IPS DF 6.9 (cell line): Measurements from ENCODE around the gene RBM15B.
"Not testable (repeated sequence)": the region's sequence is repeated elsewhere in the genome, so short reads cannot be mapped to it uniquely, and the experiment has no call there.

Experiments used
- DNase-seq: peaks from one replicate; pipeline ENCODE4 v3.0.0-alpha.2; 2013; ENCODE audit warnings: low read depth, low spot score
- H3K27ac ChIP-seq: one replicate; pipeline ENCODE4 v1.5.1; 2013; ENCODE audit warnings: low read length, control low read depth
- H3K27me3 ChIP-seq: 2 replicates; pipeline ENCODE4 v1.6.1; 2013; ENCODE audit warnings: mild to moderate bottlenecking, low read length; ENCODE audit not compliant: control insufficient read depth, insufficient read depth
- H3K36me3 ChIP-seq: 2 replicates; pipeline ENCODE4 v1.6.1; 2013; ENCODE audit warnings: low read length; ENCODE audit not compliant: control insufficient read depth, insufficient read depth
- H3K4me1 ChIP-seq: 2 replicates; pipeline ENCODE4 v1.6.1; 2013; ENCODE audit warnings: low read length; ENCODE audit not compliant: control insufficient read depth, insufficient read depth
- H3K4me3 ChIP-seq: 2 replicates; pipeline ENCODE4 v1.5.1; 2013; ENCODE audit warnings: mild to moderate bottlenecking, low read length
- H3K9me3 ChIP-seq: 2 replicates; pipeline ENCODE4 v1.6.1; 2013; ENCODE audit warnings: low read length, inconsistent platforms; ENCODE audit not compliant: control insufficient read depth, insufficient read depth
- WGBS: extraction: QIAGEN DNeasy Blood & Tissue Kit; methylation state at CpG from one replicate; pipeline ENCODE4 v1.1.7; 2013; ENCODE audit warnings: mixed read lengths, missing lambda C conversion rate; ENCODE audit not compliant: insufficient read length, insufficient coverage; 5-methylcytosine and 5-hydroxymethylcytosine counted together

Gene RBM15B

GRCh38 chr3:51358981-51359380, 32.1 kb upstream of the RBM15B start:
- no peaks in the 10 kb centered on the region for H3K9me3 ChIP-seq
- H3K4me1 ChIP-seq = no peaks in the 10 kb centered on the region
- WGBS = no CpG with 5 or more reads among the region's 3 CpGs
- H3K4me3 ChIP-seq = no peak overlapping the region
- no peak overlapping the region for H3K27ac ChIP-seq
- H3K27me3 ChIP-seq = no peaks in the 10 kb centered on the region
- peaks cover 3% of the 10 kb centered on the region; the same call in 1 of the 2 replicates for H3K36me3 ChIP-seq
- no peak for DNase-seq

- Histone ChIP-seq H3K4me3 (no peak overlapping the region), H3K4me1 (no peaks in the 10 kb centered on the region), H3K9me3 (no peaks in the 10 kb centered on the region), H3K27ac (no peak overlapping the region), H3K36me3 (peaks cover 3% of the 10 kb centered on the region; the same call in 1 of the 2 replicates), H3K27me3 (no peaks in the 10 kb centered on the region)
- WGBS = no CpG with 5 or more reads among the region's 3 CpGs
- DNase-seq = no peak
Observed at GRCh38 chr3:51360806-51361205, 30.3 kb upstream of the RBM15B start.

- WGBS = no CpG with 5 or more reads among the region's 6 CpGs
- Histone ChIP-seq H3K27ac (no peak overlapping the region), H3K9me3 (no peaks in the 10 kb centered on the region), H3K36me3 (peaks cover 2% of the 10 kb centered on the region; the same call in 1 of the 2 replicates), H3K4me1 (no peaks in the 10 kb centered on the region), H3K27me3 (no peaks in the 10 kb centered on the region), H3K4me3 (no peak overlapping the region)
- DNase-seq = no peak
Observed at GRCh38 chr3:51361746-51362145, 29.3 kb upstream of the RBM15B start.

- no peak for DNase-seq
- H3K36me3 ChIP-seq = no peaks in the 10 kb centered on the region
- H3K27ac ChIP-seq = no peak overlapping the region
- H3K4me1 ChIP-seq = no peaks in the 10 kb centered on the region
- no peaks in the 10 kb centered on the region for H3K9me3 ChIP-seq
- H3K27me3 ChIP-seq = no peaks in the 10 kb centered on the region
- WGBS = no CpG with 5 or more reads among the region's 9 CpGs
- no peak overlapping the region for H3K4me3 ChIP-seq
Observed at GRCh38 chr3:51362476-51362875, 28.6 kb upstream of the RBM15B start.

GRCh38 chr3:51368276-51368675, 22.8 kb upstream of the RBM15B start:
- no CpG with 5 or more reads among the region's 8 CpGs for WGBS
- not testable (repeated sequence) for H3K4me3 ChIP-seq, DNase-seq, H3K4me1 ChIP-seq, H3K9me3 ChIP-seq, H3K27me3 ChIP-seq, H3K27ac ChIP-seq, H3K36me3 ChIP-seq

GRCh38 chr3:51371943-51372557, 19.0 kb upstream of the RBM15B start:
- H3K27ac ChIP-seq = no peak overlapping the region
- H3K9me3 ChIP-seq = no peaks in the 10 kb centered on the region
- peak; percentile 57 for DNase-seq
- H3K27me3 ChIP-seq = no peaks in the 10 kb centered on the region
- no peaks in the 10 kb centered on the region for H3K4me1 ChIP-seq
- no CpG with 5 or more reads among the region's 4 CpGs for WGBS
- H3K4me3 ChIP-seq = no peak overlapping the region
- no peaks in the 10 kb centered on the region; the same call in 1 of the 2 replicates for H3K36me3 ChIP-seq

GRCh38 chr3:51373658-51374421, 17.2 kb upstream of the RBM15B start:
- H3K27me3 ChIP-seq = no peaks in the 10 kb centered on the region
- H3K4me1 ChIP-seq = no peaks in the 10 kb centered on the region
- DNase-seq = no peak
- H3K36me3 ChIP-seq = no peaks in the 10 kb centered on the region; the same call in 1 of the 2 replicates
- no peaks in the 10 kb centered on the region for H3K9me3 ChIP-seq
- no CpG with 5 or more reads among the region's 5 CpGs for WGBS
- no peak overlapping the region for H3K27ac ChIP-seq
- H3K4me3 ChIP-seq = no peak overlapping the region

GRCh38 chr3:51374456-51374855, 16.6 kb upstream of the RBM15B start:
- Histone ChIP-seq H3K27ac (no peak overlapping the region), H3K9me3 (no peaks in the 10 kb centered on the region), H3K36me3 (no peaks in the 10 kb centered on the region; the same call in 1 of the 2 replicates), H3K4me3 (no peak overlapping the region), H3K4me1 (no peaks in the 10 kb centered on the region), H3K27me3 (no peaks in the 10 kb centered on the region)
- no CpG with 5 or more reads among the region's 11 CpGs for WGBS
- DNase-seq = no peak

GRCh38 chr3:51375136-51375535, 15.9 kb upstream of the RBM15B start:
- Histone ChIP-seq H3K9me3 (no peaks in the 10 kb centered on the region), H3K4me1 (no peaks in the 10 kb centered on the region), H3K27ac (no peak overlapping the region), H3K36me3 (no peaks in the 10 kb centered on the region; the same call in 1 of the 2 replicates), H3K27me3 (no peaks in the 10 kb centered on the region), H3K4me3 (no peak overlapping the region)
- DNase-seq = no peak

GRCh38 chr3:51375571-51375970, 15.5 kb upstream of the RBM15B start:
- no peaks in the 10 kb centered on the region for H3K27me3 ChIP-seq
- H3K27ac ChIP-seq = no peak overlapping the region

More at GRCh38 chr3:51375571-51375970, 15.5 kb upstream of the RBM15B start:
- no peak for DNase-seq
- Histone ChIP-seq H3K4me1 (no peaks in the 10 kb centered on the region), H3K4me3 (no peak overlapping the region), H3K9me3 (no peaks in the 10 kb centered on the region), H3K36me3 (no peaks in the 10 kb centered on the region; the same call in 1 of the 2 replicates)
- no CpG with 5 or more reads among the region's 8 CpGs for WGBS
